GM06990 (cell line): ENCODE measurements around the gene CPVL.

ENCODE experiments used
- DNase-seq: peaks from one replicate; pipeline ENCODE4 v3.0.0-alpha.2; 2011; ENCODE audit not compliant: insufficient read length; ENCODE audit errors: extremely low read depth
- H3K27me3 ChIP-seq: replicated peaks from 2 replicates; pipeline ENCODE4 v1.6.0; 2011; ENCODE audit warnings: low read length; ENCODE audit not compliant: control insufficient read depth, insufficient read depth
- H3K36me3 ChIP-seq: 2 replicates; pipeline ENCODE4 v1.5.1; 2011; ENCODE audit warnings: low read length; ENCODE audit not compliant: control insufficient read depth, insufficient read depth
- H3K4me3 ChIP-seq: replicated peaks from 2 replicates; pipeline ENCODE4 v1.5.1; 2011; ENCODE audit warnings: low read depth, mild to moderate bottlenecking, control low read depth, low read length
- CTCF ChIP-seq: IDR thresholded peaks from 2 replicates; pipeline ENCODE4 v1.5.1; 2011; ENCODE audit warnings: low read length, control low read depth, mild to moderate bottlenecking, inconsistent platforms; ENCODE audit not compliant: insufficient read depth, poor library complexity, severe bottlenecking

The CPVL gene

GRCh38 chr7:29126804-29127203 lies 19.5 kb downstream of the CPVL start:
- H3K27me3 ChIP-seq: no peaks in the 10 kb centered on the region
- no peaks in the 10 kb centered on the region for H3K36me3 ChIP-seq
- no peak for TF ChIP-seq CTCF
- no peak for DNase-seq
- no peak overlapping the region for H3K4me3 ChIP-seq

GRCh38 chr7:29123626-29124190 lies 22.6 kb downstream of the CPVL start:
- TF ChIP-seq CTCF: no peak
- no peaks in the 10 kb centered on the region for H3K27me3 ChIP-seq
- no peak overlapping the region for H3K4me3 ChIP-seq
- no peak for DNase-seq
- no peaks in the 10 kb centered on the region for H3K36me3 ChIP-seq

GRCh38 chr7:29122759-29123158 lies 23.6 kb downstream of the CPVL start:
- TF ChIP-seq CTCF: no peak
- Histone ChIP-seq H3K27me3 (no peaks in the 10 kb centered on the region), H3K36me3 (no peaks in the 10 kb centered on the region), H3K4me3 (no peak overlapping the region)
- no peak for DNase-seq

- no peak for TF ChIP-seq CTCF
- no peaks in the 10 kb centered on the region for H3K36me3 ChIP-seq
- H3K4me3 ChIP-seq: no peak overlapping the region
These were observed 24.3 kb downstream of the CPVL start for GRCh38 chr7:29122081-29122480.

GRCh38 chr7:29120955-29121354 lies 25.4 kb downstream of the CPVL start:
- Histone ChIP-seq H3K4me3 (no peak overlapping the region), H3K27me3 (no peaks in the 10 kb centered on the region), H3K36me3 (no peaks in the 10 kb centered on the region)
- DNase-seq: no peak
- TF ChIP-seq CTCF: no peak

More at GRCh38 chr7:29122081-29122480, 24.3 kb downstream of the CPVL start:
- no peak for DNase-seq
- no peaks in the 10 kb centered on the region for H3K27me3 ChIP-seq

GRCh38 chr7:29119538-29119937 lies 26.8 kb downstream of the CPVL start:
- no peak for TF ChIP-seq CTCF
- Histone ChIP-seq H3K4me3 (no peak overlapping the region), H3K36me3 (no peaks in the 10 kb centered on the region), H3K27me3 (no peaks in the 10 kb centered on the region)
- DNase-seq: no peak
